Measurements from ENCODE around the gene ACAA2.

Gene ACAA2

GRCh38 chr18:49764032-49764431 lies 49.3 kb downstream of the ACAA2 start:
- DNase-seq = no peak

- DNase-seq = no peak
Observed at GRCh38 chr18:49763590-49763989, 49.7 kb downstream of the ACAA2 start.

GRCh38 chr18:49762191-49763077 lies 50.9 kb downstream of the ACAA2 start:
- no peak for DNase-seq

GRCh38 chr18:49761771-49762170 lies 51.6 kb downstream of the ACAA2 start:
- DNase-seq = no peak

- DNase-seq = no peak
Observed at GRCh38 chr18:49758263-49758610, 55.1 kb downstream of the ACAA2 start.

GRCh38 chr18:49757513-49758262 lies 55.6 kb downstream of the ACAA2 start:
- no peak for DNase-seq

GRCh38 chr18:49756671-49757362 lies 56.5 kb downstream of the ACAA2 start:
- no peak for DNase-seq

GRCh38 chr18:49756135-49756534 lies 57.2 kb downstream of the ACAA2 start:
- DNase-seq = no peak

- no peak for DNase-seq
Observed at GRCh38 chr18:49755489-49755888, 57.8 kb downstream of the ACAA2 start.

- DNase-seq = no peak
Observed at GRCh38 chr18:49754866-49755265, 58.5 kb downstream of the ACAA2 start.

- DNase-seq = no peak
Observed at GRCh38 chr18:49753643-49754042, 59.7 kb downstream of the ACAA2 start.

- no peak for DNase-seq
Observed at GRCh38 chr18:49752095-49752457, 61.3 kb downstream of the ACAA2 start.

- no peak for DNase-seq
Observed at GRCh38 chr18:49751427-49752094, 61.8 kb downstream of the ACAA2 start.

- no peak for DNase-seq
Observed at GRCh38 chr18:49749563-49749962, 63.8 kb downstream of the ACAA2 start.

- DNase-seq = no peak
Observed at GRCh38 chr18:49747876-49748275, 65.5 kb downstream of the ACAA2 start.

GRCh38 chr18:49745045-49746014 lies 68.0 kb downstream of the ACAA2 start:
- no peak for DNase-seq

GRCh38 chr18:49744376-49745008 lies 68.8 kb downstream of the ACAA2 start:
- DNase-seq = no peak

GRCh38 chr18:49743117-49743567 lies 70.2 kb downstream of the ACAA2 start:
- DNase-seq = no peak

- DNase-seq = no peak
Observed at GRCh38 chr18:49742316-49743116, 70.8 kb downstream of the ACAA2 start.

- DNase-seq = no peak
Observed at GRCh38 chr18:49739275-49739674, 74.1 kb downstream of the ACAA2 start.

All from KG1 (cell line).